ENCODE data around the gene FYN.
A peak's percentile ranks its signal among the peaks of the same experiment; 100 is the strongest.
"Not testable (repeated sequence)": the region's sequence is repeated elsewhere in the genome, so short reads cannot be mapped to it uniquely, and the experiment has no call there.

Gene FYN

GRCh38 chr6:111646942-111647341 lies 226.3 kb downstream of the FYN start:
- DNase-seq, result no peak

- DNase-seq, result no peak
Observed at GRCh38 chr6:111646034-111646433, 227.2 kb downstream of the FYN start.

DNA sequence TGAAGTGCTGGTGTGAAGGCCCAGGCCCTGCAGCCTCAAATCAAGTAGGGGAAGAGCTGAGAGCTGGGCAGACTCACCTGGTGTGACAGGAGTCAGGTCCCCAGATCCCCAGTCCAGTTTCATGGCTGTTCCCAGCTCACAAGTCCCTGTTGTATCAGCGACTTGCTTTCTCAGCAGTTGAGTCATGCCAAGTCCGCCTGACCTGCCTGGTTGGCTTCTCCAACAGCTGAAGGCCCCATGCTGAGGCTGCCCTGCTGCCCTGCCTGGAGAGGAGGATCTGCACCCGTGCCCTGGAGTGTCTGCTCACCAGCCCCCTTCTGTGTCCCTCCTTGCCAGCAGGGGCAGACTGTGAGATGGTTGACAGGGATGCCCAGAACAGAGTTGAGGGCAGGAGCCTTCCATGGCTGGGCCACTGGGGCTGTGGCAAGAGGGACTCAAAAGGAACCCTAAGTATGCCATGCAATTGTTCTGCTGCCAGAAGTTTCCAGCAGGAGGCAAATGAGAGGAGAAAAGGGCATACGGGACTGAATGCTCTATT lies 228.3 kb downstream of the FYN start:
- DNase-seq, result no peak

DNA sequence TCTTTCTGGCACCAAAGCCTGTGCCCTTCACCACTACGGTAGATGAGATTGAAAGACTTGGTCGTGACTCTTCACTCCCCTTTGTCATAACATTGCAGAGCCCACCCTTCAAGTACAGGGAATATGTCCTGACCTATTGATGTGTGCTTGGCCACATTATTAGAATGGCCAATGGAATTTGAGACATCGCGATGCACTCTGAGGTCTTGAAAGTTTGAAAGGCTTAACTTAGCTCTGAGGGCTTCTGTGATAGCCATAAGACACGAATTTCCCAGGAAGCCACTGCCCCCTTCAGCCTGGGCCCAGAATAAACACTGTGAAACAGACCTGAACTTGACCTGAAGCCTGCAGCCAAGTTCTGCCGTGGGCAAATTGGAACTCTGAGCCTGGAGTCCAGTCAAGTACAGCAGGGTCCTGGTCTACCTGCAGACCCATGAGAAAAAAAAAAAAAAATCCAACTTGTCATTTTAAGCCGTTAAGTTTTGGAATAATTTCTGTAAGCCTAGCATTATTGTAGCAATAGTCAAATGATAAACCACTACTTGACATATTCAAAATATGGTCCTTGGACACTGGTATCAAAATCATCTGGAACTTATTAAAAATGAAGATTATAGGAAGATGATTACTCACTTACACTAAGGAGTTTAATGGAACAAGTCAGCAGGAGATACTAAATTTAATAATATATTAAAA lies 230.6 kb downstream of the FYN start:
- peak; percentile 33 for DNase-seq

DNA sequence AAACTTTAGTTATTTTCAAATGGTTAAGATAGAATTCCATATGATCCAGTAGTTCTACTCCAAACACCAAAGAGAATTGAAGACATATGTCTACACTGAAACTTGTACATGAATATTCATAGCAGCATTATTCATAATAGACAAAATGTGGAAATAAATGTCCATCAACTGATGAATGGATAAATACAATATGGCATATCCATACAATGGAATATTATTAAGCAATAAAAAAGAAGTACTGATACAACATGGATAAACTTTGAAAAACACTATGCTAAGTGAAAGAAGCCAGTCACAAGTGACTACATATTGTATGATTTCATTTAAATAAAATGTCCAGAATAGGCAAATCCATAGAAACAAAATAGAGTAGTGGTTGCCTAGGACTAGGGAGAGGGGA lies 234.0 kb downstream of the FYN start:
- DNase-seq, result no peak

DNA sequence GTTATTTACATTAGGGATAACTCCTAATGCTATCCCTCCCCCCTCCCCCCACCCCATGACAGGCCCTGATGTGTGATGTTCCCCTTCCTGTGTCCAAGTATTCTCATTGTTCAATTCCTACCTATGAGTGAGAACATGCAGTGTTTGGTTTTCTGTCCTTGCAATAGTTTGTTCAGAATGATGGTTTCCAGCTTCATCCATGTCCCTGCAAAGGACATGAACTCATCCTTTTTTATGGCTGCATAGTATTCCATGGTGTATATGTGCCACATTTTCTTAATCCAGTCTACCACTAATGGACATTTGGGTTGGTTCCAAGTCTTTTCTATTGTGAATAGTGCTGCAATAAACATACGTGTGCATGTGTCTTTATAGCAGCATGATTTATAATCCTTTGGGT lies 238.3 kb downstream of the FYN start:
- not testable (repeated sequence) for DNase-seq

DNA sequence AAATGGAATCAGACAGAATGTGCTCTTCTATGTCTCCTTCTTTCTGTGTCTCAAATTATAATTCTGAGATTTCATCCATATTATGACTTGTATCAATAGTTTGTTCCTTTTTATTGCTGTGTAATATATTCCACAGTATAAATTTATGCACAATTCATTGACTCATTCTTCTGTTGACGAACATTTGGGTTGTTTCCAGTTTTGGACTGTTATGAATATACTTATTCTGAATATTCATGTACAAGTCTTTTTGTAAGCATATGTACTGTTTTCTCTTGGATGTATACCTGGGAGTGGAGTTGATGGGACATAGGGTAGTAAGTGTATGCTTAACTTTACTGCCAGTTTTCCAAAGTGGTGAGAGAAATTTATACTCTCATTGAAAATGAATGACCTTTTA lies 239.4 kb downstream of the FYN start:
- no peak for DNase-seq

DNA sequence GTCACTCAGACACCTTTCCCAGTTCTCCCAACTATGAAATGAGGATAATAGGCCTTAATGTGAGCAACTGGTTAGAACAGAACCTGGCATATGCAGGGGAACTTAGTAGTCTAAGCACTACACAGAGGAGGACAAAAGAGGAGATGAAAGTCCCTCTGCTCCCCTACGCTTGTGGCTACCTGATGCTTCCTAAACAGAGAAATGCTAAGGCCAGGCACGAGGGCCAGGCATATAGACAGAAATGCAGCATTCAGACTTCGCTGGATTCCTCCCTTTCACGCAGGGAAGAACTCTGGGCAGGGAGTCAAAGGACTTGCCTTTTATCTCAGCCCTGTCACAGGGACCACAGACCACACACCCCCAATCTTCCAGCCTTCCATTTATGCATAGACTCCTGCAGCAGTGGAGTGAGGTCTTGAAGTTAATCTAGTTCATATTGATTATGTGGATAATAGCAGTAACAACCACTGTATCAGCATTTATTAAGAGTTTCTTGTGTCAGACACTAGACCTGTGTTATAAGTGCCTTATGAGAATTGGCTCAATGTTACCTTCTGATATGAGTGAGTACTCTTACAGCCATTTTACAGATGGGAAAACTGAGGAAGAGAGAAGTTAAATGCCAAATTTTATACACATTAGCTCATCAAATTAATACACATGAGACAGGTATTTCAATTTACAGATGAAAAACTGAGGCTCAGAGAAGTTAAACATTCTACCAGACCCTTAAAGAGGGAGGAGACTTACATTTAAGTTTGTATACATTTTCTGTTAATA lies 240.6 kb downstream of the FYN start:
- DNase-seq, result no peak

DNA sequence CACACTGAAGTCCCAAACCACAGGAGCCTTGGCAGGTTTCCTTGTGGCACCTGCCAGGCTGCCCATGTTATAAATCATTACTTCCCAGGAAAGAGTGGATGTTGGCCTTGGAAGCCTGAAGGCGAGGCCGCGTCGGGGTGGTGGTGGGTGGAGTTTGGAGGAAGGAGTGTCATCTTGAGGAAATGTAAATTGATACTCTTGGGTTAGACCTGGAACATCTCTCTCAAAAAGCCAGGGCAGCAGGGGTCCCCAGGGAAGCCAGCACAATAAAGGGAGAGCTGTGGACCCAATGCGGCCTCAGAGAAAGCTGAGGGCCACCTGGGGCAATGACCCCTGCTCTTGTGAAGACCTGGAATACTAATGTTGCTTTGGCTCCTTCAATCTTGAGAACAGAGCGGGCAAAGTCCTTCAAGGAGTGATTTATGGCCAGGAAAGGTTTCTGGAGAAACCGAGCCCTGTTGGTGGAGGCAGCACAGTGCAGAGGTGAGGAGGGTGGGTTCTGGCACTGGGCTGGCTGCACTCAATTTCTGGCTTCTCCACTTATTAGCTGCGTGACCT lies 241.3 kb downstream of the FYN start:
- DNase-seq, result no peak

DNA sequence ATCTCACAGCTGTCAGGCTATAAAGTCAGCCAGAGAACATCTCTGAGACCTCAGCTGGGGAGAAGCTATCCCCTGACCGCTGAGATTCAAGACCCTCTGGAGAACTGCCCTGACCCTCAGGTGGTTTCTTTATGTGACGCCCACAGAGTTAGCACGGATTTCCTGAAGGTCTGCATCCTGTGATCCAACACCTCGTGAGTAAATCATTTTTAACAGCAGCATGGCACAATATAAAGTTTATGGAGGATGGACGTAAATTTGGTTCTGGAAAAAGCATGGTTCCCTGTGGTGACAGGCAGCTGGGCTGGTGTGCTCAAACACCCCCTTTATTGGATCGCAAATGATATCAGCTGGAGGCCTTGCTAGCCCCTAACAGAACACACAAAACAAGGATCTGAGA lies 242.2 kb downstream of the FYN start:
- DNase-seq, result no peak

- no peak for DNase-seq
Observed at GRCh38 chr6:111628142-111628850, 245.0 kb downstream of the FYN start.

- DNase-seq, result no peak
Observed at GRCh38 chr6:111626441-111626840, 246.8 kb downstream of the FYN start.

GRCh38 chr6:111625461-111626391 lies 247.5 kb downstream of the FYN start:
- DNase-seq, result no peak

DNA sequence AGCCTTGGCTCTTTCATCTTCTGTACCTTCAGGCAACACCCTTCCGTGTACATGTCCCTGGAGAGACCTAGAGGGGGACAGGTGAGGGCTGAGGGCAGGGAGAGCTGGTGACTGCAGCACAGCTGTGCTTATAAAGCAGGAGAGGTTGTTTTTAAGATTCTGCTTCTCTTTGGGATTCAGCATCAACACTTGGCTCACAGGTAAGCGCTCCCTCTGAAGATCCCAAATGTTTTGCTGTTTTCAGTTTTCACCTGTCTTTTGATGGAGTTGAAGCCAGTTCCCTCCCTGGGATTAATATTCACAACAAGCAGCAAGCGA lies 248.2 kb downstream of the FYN start:
- no peak for DNase-seq

DNA sequence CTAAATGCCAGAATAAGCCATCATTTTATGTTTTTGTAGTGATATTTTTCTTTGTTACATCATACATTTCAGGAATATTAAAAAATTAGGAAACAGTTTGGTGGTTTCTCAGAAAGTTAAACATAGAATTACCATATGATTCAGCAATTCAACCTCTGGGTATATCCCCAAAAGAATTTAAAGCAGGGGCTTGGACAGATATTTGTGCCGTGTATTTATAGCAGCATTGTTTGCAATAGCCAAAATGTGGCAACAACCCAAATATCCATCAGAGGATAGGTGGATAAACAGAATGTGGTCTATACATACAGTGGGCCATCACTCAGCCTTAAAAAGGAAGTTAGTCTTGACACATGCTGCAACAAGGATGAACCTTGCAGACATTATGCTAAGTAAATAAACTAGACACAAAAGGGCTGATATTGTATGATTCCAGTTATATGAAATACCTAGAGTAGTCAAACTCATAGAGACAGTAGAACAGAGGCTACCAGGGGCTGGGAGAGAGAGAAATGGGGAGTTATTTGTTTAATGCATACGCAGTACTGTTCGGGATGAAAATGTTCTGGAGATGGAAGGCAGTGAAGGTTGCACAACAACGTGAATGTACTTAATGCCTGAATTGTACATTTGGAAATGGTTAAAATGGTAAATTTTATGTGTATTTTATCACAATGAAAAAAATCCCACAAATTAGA lies 248.7 kb downstream of the FYN start:
- DNase-seq, result no peak

DNA sequence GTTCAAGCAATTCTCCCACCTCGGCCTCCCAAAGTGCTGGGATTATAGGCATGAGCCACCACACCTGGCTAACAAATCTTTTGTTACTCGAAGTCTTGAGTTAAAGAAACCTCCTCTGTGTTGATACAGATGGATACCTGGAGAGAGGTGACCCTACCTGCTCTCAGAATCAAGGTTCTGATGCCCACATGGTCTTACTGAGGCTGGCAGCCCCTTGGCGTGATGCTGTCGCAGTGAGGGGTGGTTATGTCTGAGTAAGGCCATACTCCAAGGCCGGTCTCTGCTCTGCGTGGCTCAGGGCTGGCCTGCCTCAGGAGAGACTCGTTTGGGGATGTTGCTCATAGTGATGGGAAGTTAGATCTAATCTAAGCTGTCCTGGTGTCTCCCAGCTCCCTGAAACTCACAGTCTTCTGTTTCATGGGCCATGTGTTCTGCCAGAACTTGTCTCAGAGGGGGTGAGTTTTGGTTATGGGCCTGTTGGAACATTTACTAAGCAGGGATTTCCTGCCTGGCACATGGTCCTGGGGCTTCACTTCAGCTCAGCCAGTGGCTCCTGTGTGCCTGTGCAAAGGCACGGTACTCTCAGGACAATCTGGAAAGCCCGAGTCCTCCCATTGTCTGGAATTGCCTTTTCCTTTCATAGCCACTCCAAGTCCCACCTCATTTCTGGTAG lies 250.1 kb downstream of the FYN start:
- no peak for DNase-seq

GRCh38 chr6:111620169-111620568 lies 253.1 kb downstream of the FYN start:
- DNase-seq, result no peak

GRCh38 chr6:111618407-111618806 lies 254.8 kb downstream of the FYN start:
- DNase-seq, result no peak

GRCh38 chr6:111617149-111617548 lies 256.1 kb downstream of the FYN start:
- no peak for DNase-seq

GRCh38 chr6:111615916-111616612 lies 257.2 kb downstream of the FYN start:
- DNase-seq, result no peak
